GM19468 (cell line): Measurements from ENCODE around the gene C10orf67.

ENCODE experiments used
- ATAC-seq: cut with Tn5 transposase; IDR thresholded peaks from one replicate; pipeline ENCODE4 v1.9.1; 2021; ENCODE audit warnings: mild to moderate bottlenecking, moderate library complexity, moderate number of reproducible peaks; ENCODE audit not compliant: unreplicated experiment; ENCODE audit errors: extremely low read depth

Gene C10orf67

GRCh38 chr10:23186178-23186577, 158.4 kb downstream of the C10orf67 start:
- no peak for ATAC-seq

DNA sequence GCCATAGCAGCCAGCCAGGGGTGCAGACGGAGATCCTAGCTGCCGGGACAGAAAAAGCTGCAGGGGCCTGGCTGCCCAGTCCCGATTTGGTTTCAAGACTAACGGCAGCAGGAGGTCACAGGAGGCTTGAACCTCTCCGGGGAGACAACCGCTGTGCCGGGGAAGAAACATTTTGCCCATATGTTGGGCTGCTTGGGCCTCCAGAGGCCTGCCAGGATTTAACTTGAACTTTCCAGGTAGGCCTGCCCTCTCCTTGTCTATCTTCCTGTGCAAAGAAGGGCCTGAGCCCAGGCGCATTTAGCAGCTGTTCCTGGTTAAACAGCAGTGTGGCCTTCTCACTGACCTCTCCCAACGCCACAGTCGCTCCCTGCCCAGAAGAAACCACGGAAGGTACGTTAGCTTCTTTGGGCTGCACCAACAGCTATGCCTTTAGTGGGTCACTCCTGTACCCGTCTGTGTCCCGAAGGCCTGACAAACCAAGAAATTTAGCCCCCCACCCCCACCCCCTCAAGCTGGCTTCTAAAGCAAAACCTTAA, 169.6 kb downstream of the C10orf67 start:
- ATAC-seq = no peak

DNA sequence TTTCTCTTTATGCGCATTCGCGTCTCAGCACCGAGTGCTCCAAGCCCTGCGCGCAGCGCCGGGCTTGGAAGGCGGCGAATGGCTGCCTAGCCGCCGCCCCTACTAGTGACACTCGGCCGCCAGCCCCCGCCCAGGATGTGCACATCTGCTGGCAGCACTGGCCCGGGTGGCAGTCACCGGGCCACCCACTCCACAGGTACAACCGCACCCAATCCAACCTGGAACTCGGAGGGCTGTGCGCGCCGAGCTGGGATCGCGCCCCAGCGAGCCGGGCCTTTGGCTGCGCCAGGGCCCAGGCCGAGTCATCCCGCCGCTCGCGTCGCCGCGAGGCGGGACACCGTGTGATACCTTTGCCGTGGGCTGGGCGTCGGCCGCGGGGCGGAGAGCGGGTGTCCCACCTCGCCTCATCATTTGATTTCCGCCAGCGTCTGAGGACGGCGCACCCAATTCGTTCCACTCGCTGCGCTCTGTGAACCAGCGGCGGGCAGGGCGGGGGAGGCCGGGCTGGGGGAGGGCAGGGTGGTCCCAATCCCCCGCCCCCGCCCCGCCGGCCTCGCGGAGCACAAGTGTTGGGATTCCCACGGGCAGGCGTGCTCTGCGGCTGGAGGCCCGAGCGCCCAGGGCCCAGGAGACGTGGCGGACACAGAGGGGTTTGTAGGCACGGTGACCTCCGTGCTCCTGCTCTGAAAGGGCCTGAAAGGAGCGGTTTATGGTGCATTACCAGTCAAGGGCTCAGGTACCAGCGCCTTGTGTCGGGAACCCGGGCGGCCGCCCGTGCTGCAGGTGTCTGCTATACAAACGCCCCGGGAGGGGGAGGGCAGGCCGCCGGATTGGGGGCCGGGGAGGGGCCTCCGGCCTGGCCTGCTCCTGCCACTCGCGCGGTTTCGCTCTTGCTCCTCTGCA, 170.3 kb downstream of the C10orf67 start:
- no peak for ATAC-seq

DNA sequence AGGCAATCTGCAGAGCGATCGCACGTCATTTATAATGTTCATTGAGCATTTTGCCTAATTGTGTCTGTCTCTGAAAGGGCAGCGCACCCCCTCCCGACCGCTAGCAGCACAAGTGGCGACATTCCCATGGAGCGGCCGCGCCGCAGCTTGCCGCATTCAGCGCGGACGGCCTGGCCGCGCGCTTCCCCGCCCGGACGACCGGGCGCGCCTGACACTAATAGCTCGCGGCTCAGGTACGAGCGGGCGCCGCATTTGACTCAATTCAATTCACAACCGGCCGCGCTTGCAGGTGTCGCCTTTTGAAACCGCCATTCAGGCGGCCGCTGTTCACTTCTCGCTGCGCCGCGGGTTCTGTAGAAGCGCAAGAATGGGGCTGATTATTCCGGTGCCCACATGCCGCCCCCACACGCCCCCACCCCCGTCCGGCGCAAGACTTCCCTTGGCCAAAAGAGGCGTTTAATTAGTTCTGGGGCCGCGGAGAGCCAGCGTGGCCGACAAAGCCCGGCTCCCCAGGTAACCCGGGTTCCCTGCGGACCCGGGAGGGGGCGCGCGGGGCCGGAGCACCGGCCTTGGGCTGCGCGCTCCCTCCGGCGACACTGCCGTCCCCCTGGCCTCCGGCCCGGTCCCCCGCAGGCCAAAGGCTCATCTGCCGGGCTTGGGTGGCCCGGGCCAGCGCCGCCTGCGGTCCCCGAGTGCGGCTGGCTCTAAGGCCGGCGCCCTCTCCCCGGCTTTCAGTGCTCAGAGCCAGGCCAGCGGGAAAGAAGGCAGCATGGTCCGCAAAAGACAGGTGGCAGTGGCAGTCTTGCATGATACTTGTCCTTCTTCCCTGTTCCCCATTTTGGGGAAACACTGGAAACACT, 171.2 kb downstream of the C10orf67 start:
- ATAC-seq = no peak

DNA sequence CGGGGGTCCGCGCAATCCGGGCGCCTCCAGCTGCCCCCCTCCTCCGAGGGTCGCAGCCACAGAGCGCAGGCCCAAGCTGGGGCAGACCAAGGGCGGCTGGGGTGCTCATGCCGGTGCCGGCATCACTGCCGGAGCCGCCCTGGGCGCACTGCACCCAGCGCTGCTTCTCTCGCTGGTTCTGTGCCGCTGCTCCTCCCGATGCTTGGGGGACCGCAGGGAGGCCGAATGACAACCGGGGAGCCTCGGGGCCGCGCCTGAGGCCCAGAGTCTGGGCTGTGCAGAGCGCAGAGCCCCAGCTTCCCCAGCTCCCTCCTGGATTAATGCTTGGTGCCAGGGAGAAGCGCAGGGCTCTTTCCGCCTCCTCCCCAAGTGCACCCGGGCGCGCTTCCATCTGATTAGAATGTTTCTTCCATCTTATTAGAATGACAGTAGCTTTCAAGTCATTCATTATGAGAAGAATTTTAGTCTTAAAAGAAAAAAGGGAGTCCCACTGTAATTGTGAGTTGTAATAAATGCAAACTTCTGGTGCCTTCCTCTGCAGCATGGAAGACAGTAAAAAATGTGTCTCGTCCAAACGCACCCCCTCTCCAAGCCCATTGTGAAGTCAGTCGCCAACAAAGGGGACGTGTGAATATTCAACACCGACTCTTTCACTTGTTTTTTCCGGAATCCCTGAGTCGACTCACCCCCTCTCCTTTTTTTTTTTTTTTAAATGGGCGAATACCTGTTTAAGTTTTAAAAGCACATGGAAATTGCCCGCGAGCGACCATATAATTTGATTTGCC, 172.0 kb downstream of the C10orf67 start:
- ATAC-seq = no peak

DNA sequence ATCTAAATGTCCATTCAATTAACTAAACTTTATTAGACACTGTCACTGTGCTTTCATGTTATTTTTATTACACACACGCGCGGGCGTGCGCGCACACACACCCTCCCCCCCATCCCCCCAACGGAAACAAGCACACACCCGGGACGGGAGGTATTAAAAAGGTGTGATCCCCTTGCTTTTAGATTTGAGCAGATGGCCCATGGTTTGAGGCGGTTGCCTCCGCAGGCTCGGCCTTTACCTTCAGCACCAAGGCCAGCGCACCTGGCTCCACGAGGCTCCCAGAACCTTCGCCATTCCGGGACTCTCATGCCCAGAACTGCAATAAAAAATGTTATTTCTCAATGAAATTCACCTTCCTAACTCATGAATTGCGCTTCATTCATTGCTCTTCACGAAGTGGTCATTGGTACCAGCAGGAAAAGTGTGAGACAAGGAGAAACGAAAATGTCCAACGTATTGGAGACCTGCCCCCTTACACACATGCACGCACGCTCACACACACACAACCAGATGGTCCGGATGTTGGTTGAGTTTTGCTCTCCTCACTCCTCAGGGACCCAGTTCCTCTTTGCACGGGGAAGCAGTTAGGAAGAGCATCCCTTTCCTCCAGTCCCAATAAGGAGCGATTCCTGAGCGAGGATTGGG, 173.2 kb downstream of the C10orf67 start:
- ATAC-seq = no peak

- peak; percentile 39 for ATAC-seq
Measured at GRCh38 chr10:23158370-23158769, 186.2 kb downstream of the C10orf67 start.

GRCh38 chr10:23157691-23158369, 186.8 kb downstream of the C10orf67 start:
- no peak for ATAC-seq

GRCh38 chr10:23157239-23157681, 187.3 kb downstream of the C10orf67 start:
- no peak for ATAC-seq

DNA sequence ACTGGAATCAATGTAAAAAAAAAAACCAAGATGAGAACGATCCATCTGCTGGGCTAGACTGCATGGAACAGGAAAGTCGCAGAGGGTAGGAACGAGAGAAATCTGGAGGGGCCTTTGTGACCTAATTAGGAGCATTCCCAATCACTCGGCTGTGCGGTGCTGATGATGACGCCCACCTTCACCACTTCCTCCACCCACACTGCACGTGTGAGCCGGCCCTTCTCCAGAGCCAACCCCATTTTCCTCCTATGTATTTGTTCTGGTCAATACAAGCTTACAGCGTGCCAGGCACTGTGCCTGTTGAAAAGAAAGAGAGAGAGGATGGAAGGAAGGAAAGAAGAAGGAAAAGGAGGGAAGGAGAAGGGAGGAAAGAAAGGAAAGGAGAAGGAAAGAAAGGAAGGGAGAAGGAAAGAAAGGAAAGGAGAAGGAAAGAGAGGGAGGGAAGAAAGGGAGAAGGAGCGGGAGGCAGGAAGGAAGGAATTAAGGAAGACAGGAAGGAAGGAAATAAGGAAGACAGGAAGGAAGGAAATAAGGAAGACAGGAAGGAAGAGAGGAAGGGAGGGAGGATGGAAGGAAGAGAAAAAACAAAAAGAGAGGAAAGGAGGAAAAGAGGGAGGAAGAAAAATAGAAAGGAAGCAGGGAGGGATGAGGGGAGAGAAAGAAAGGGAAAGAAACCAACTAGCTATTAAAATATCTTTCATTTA, 188.0 kb downstream of the C10orf67 start:
- no peak for ATAC-seq

- no peak for ATAC-seq
Measured at GRCh38 chr10:23155169-23155568, 189.4 kb downstream of the C10orf67 start.
